CD4-positive, alpha-beta memory T cell (primary cell): Measurements from ENCODE around the gene RNASEH2C. TPM values are rescaled to one million over a fixed set of nuclear protein-coding genes. Genes with fewer than 3 reads are reported as not detected.
A peak's percentile ranks its signal among the peaks of the same experiment; 100 is the strongest.

ENCODE experiments used
- CTCF ChIA-PET: fragments of 350-600 bp; sonication (Branson Sonifier 250); formaldehyde crosslinking; loops from one replicate; lab custom pipeline; 2021; ENCODE audit warnings: inconsistent platforms; ENCODE audit not compliant: partially characterized antibody; lab: Charles Lee
- POLR2A ChIA-PET: fragments of 350-600 bp; sonication (Branson Sonifier 250); formaldehyde crosslinking; loops from one replicate; lab custom pipeline; 2021; ENCODE audit not compliant: partially characterized antibody; lab: Charles Lee
- DNase-seq, 5 donors: peaks; one replicate each; pipeline versions ENCODE4 v3.0.0 to v3.0.0-alpha.2; 2020 to 2022; ENCODE audit warnings: mixed read lengths in 1 of 5
- H3K27ac ChIP-seq: one replicate; pipeline ENCODE4 v1.7.0; 2013; ENCODE audit warnings: low read depth, low read length
- H3K27me3 ChIP-seq: 2 replicates; pipeline ENCODE4 v1.7.0; 2013; ENCODE audit warnings: mild to moderate bottlenecking, low read length, moderate library complexity; ENCODE audit not compliant: insufficient read depth
- H3K36me3 ChIP-seq: 2 replicates; pipeline ENCODE4 v1.7.0; 2013; ENCODE audit warnings: mild to moderate bottlenecking, low read length, moderate library complexity; ENCODE audit not compliant: insufficient read depth
- H3K4me1 ChIP-seq: 2 replicates; pipeline ENCODE4 v1.7.0; 2013; ENCODE audit warnings: mild to moderate bottlenecking, low read length, moderate library complexity; ENCODE audit not compliant: insufficient read depth
- H3K4me3 ChIP-seq, 2 donors: one replicate each; pipeline ENCODE4 v1.7.0; 2013; ENCODE audit warnings: low read length in 2 of 2, mild to moderate bottlenecking in 1 of 2
- H3K9me3 ChIP-seq, 2 donors: one replicate each; pipeline ENCODE4 v1.7.0; 2013; ENCODE audit warnings: low read length in 2 of 2, control low read depth in 1 of 2; ENCODE audit not compliant: control insufficient read depth in 1 of 2
- H3K27ac Mint-ChIP-seq, 7 donors: one replicate each; pipeline ENCODE4 v1.8.0; 2020 to 2021; ENCODE audit warnings: mixed read lengths in 7 of 7, mild to moderate bottlenecking in 6 of 7, inconsistent platforms in 3 of 7, moderate library complexity in 3 of 7
- H3K27me3 Mint-ChIP-seq, 2 donors: one replicate each; pipeline ENCODE4 v1.8.0; 2020 to 2021; ENCODE audit warnings: mixed read lengths in 2 of 2
- H3K36me3 Mint-ChIP-seq, 2 donors: one replicate each; pipeline ENCODE4 v1.8.0; 2020 to 2021; ENCODE audit warnings: mixed read lengths in 2 of 2, inconsistent platforms in 1 of 2, mild to moderate bottlenecking in 1 of 2
- H3K4me1 Mint-ChIP-seq, 4 donors: one replicate each; pipeline ENCODE4 v1.8.0; 2020 to 2021; ENCODE audit warnings: mixed read lengths in 4 of 4, mild to moderate bottlenecking in 1 of 4
- H3K4me3 Mint-ChIP-seq, 8 donors: one replicate each; pipeline ENCODE4 v1.8.0; 2020 to 2021; ENCODE audit warnings: mixed read lengths in 8 of 8, mild to moderate bottlenecking in 7 of 8, moderate library complexity in 6 of 8, inconsistent platforms in 3 of 8
- H3K9me3 Mint-ChIP-seq, 8 donors: one replicate each; pipeline ENCODE4 v1.8.0; 2020 to 2021; ENCODE audit warnings: mixed read lengths in 8 of 8, mild to moderate bottlenecking in 5 of 8, inconsistent platforms in 3 of 8, moderate library complexity in 1 of 8
- intact Hi-C: fragments of 100-400 bp; cut with micrococcal nuclease; formaldehyde crosslinking; loops from one replicate; pipeline ENCODE4 v1.15.1; 2023
- polyA plus RNA-seq, 2 donors: library from polyadenylated mRNA; unstranded; fragments of 300-500 nt; fragmentation: Illumina TruSeq; gene quantifications; one replicate each; pipeline ENCODE4 v1.2.3, GENCODE V29; 2021
- total RNA-seq, 2 experiments: library from RNA; stranded (reverse); gene quantifications; one replicate each; pipeline ENCODE4 v1.2.3, GENCODE V29; 2021

RNASEH2C gene
- total and polyA plus RNA-seq, 4 experiments from 2014 or later, result 61.4 to 74.2 (median 69.4) TPM

GRCh38 chr11:65718964-65719492 lies 1.6 kb downstream of the RNASEH2C start:
- intact Hi-C loops, result no loop called here
- Histone ChIP-seq H3K27ac (no peak overlapping the region), H3K4me1 (peaks cover 24% of the 10 kb centered on the region), H3K36me3 (peaks cover 50% of the 10 kb centered on the region), H3K4me3 (peak overlapping the region in 1 of 2 donors; percentile 87), H3K9me3 (no peaks in the 10 kb centered on the region), H3K27me3 (no peaks in the 10 kb centered on the region)
- Mint-ChIP-seq H3K4me1 (peaks cover 20 to 53% (median 36%) of the 10 kb centered on the region in 4 donors), H3K27me3 (no peaks in the 10 kb centered on the region), H3K27ac (peak overlapping the region in 5 of 7 donors; percentile 47 to 93 (median 85)), H3K9me3 (no peaks in the 10 kb centered on the region), H3K36me3 (peaks cover 21 to 57% of the 10 kb centered on the region in 2 donors), H3K4me3 (peak overlapping the region; percentile 89 to 93 (median 91))
- CTCF ChIA-PET, result interaction anchor here (0.8 to 5.2 kb wide), 5 partner anchors 7 to 115 kb away, joined by 3 to 27 read pairs (median 3); partner anchors contain the start of genes KAT5 and SNX32
- no peak for DNase-seq
- POLR2A ChIA-PET, result interaction anchor here (0.8 to 3.2 kb wide), 7 partner anchors 7 to 141 kb away, joined by 3 to 36 read pairs (median 5); partner anchors contain the start of genes AP5B1, CFL1, KAT5 and SIPA1

DNA sequence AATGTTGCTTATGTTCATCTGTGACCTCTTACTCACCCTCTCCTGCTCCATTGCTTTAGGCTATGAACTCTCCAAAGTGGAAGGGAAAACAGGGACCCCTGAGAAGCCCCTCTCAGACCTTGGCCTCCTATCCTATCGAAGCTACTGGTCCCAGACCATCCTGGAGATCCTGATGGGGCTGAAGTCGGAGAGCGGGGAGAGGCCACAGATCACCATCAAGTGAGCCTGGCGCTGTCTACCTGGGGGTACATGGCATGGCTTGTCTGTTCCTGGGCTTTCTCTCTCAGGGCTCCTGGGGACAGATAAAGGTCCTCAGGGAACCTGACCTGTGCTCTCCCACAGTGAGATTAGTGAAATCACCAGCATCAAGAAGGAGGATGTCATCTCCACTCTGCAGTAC lies 2.1 kb downstream of the RNASEH2C start:
- CTCF ChIA-PET, result interaction anchor here (1.5 kb wide), 1 partner anchor 99 kb away, joined by 7 read pairs; no protein-coding TSS in a partner anchor

GRCh38 chr11:65717906-65718305 lies 2.7 kb downstream of the RNASEH2C start:
- POLR2A ChIA-PET, result no interaction called here
- Mint-ChIP-seq H3K36me3 (peaks cover 21 to 61% of the 10 kb centered on the region in 2 donors), H3K9me3 (no peaks in the 10 kb centered on the region), H3K4me3 (peak overlapping the region in 2 of 8 donors; percentile 4 to 59), H3K4me1 (peaks cover 20 to 58% (median 40%) of the 10 kb centered on the region in 4 donors), H3K27me3 (no peaks in the 10 kb centered on the region), H3K27ac (peak overlapping the region in 2 of 7 donors; percentile 11 to 38)
- H3K9me3 ChIP-seq, result no peaks in the 10 kb centered on the region
- no peak for DNase-seq
- no peak overlapping the region for H3K27ac ChIP-seq
- CTCF ChIA-PET, result no interaction called here
- no peak overlapping the region for H3K4me3 ChIP-seq
- no peaks in the 10 kb centered on the region for H3K27me3 ChIP-seq
- H3K4me1 ChIP-seq, result peaks cover 33% of the 10 kb centered on the region
- intact Hi-C loops, result no loop called here
- H3K36me3 ChIP-seq, result peaks cover 61% of the 10 kb centered on the region

More for the DNA sequence above, 2.1 kb downstream of the RNASEH2C start:
- Histone ChIP-seq H3K36me3 (peaks cover 55% of the 10 kb centered on the region), H3K4me3 (no peak overlapping the region), H3K9me3 (no peaks in the 10 kb centered on the region), H3K27me3 (no peaks in the 10 kb centered on the region), H3K27ac (no peak overlapping the region), H3K4me1 (peaks cover 26% of the 10 kb centered on the region)
- Mint-ChIP-seq H3K4me1 (peaks cover 20 to 57% (median 37%) of the 10 kb centered on the region in 4 donors), H3K27me3 (no peaks in the 10 kb centered on the region), H3K36me3 (peaks cover 21 to 60% of the 10 kb centered on the region in 2 donors), H3K27ac (peak overlapping the region in 4 of 7 donors; percentile 29 to 85 (median 74)), H3K9me3 (no peaks in the 10 kb centered on the region), H3K4me3 (peak overlapping the region; percentile 15 to 93 (median 91))
- no peak for DNase-seq
- POLR2A ChIA-PET, result interaction anchor here (2.5 kb wide), 1 partner anchor 62 kb away, joined by 11 read pairs; the partner anchor contains the start of gene AP5B1
- intact Hi-C loops, result no loop called here

GRCh38 chr11:65716774-65717405 lies 3.7 kb downstream of the RNASEH2C start:
- no peak for DNase-seq
- CTCF ChIA-PET, result interaction anchor here (1.0 to 1.3 kb wide), 2 partner anchors 101 to 143 kb away, joined by 3 to 4 read pairs; partner anchors contain the start of gene MUS81
- POLR2A ChIA-PET, result no interaction called here
- Mint-ChIP-seq H3K36me3 (peaks cover 21 to 69% of the 10 kb centered on the region in 2 donors), H3K27ac (peak overlapping the region in 1 of 7 donors; percentile 38), H3K4me3 (peak overlapping the region in 2 of 8 donors; percentile 59 to 63), H3K9me3 (peaks cover 0 to 2% (median 0%) of the 10 kb centered on the region in 8 donors), H3K4me1 (peaks cover 25 to 67% (median 45%) of the 10 kb centered on the region in 4 donors), H3K27me3 (no peaks in the 10 kb centered on the region)
- Histone ChIP-seq H3K4me1 (peaks cover 38% of the 10 kb centered on the region), H3K27ac (no peak overlapping the region), H3K4me3 (no peak overlapping the region), H3K27me3 (no peaks in the 10 kb centered on the region), H3K36me3 (peaks cover 61% of the 10 kb centered on the region), H3K9me3 (no peaks in the 10 kb centered on the region)
- intact Hi-C loops, result no loop called here

DNA sequence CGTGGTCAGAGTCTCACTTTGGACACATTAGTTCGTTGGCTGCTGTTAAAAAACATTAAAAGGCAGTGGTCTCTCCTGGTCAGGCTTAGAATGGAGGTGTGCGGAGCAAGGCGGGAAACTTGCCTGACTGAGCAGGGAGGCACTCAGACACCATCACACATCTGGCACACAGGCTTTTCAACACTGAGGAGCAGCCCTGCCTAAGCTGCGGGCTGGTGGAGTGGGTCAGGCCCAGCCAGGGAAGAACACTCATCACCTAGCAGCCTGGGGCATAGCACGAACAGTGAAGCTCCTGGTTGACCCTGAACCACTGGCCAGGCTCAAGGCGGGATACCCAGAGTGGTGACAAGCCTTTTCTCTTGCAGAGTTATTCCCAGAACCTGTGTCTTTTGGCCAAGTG lies 4.3 kb downstream of the RNASEH2C start:
- Histone ChIP-seq H3K9me3 (no peaks in the 10 kb centered on the region), H3K4me1 (peaks cover 39% of the 10 kb centered on the region), H3K36me3 (peaks cover 61% of the 10 kb centered on the region), H3K4me3 (no peak overlapping the region), H3K27ac (no peak overlapping the region), H3K27me3 (no peaks in the 10 kb centered on the region)
- Mint-ChIP-seq H3K27me3 (no peaks in the 10 kb centered on the region), H3K36me3 (peaks cover 21 to 72% of the 10 kb centered on the region in 2 donors), H3K4me1 (peaks cover 27 to 72% (median 48%) of the 10 kb centered on the region in 4 donors), H3K27ac (peak overlapping the region in 2 of 7 donors; percentile 4 to 46), H3K9me3 (peaks cover 0 to 2% (median 0%) of the 10 kb centered on the region in 8 donors), H3K4me3 (peak overlapping the region in 1 of 8 donors; percentile 27)
- ChIA-PET POLR2A (interaction anchor here (1.2 kb wide), 1 partner anchor 172 kb away, joined by 3 read pairs; the partner anchor contains the start of gene FIBP), CTCF (interaction anchor here (0.5 to 1.3 kb wide), 3 partner anchors 53 to 144 kb away, joined by 3 to 4 read pairs (median 3); partner anchors contain the start of gene MUS81)
- DNase-seq, result no peak
- intact Hi-C loops, result no loop called here

GRCh38 chr11:65714433-65714832 lies 6.2 kb downstream of the RNASEH2C start:
- peaks cover 61% of the 10 kb centered on the region for H3K36me3 ChIP-seq

More at GRCh38 chr11:65714433-65714832, 6.2 kb downstream of the RNASEH2C start:
- Histone ChIP-seq H3K4me1 (peaks cover 36% of the 10 kb centered on the region), H3K4me3 (no peak overlapping the region), H3K27ac (no peak overlapping the region), H3K27me3 (no peaks in the 10 kb centered on the region), H3K9me3 (no peaks in the 10 kb centered on the region)
- intact Hi-C loops, result loop anchor here (5.0 kb wide), 1 partner anchor 97 kb away; the partner anchor contains the start of gene PCNX3
- no peak for DNase-seq
- POLR2A ChIA-PET, result interaction anchor here (0.9 to 1.1 kb wide), 2 partner anchors 66 to 93 kb away, joined by 3 read pairs; no protein-coding TSS in a partner anchor
- peaks cover 21 to 64% of the 10 kb centered on the region in 2 donors for H3K36me3 Mint-ChIP-seq
- peaks cover 22 to 58% (median 41%) of the 10 kb centered on the region in 4 donors for H3K4me1 Mint-ChIP-seq
- no peaks in the 10 kb centered on the region for H3K27me3 Mint-ChIP-seq
- peaks cover 0 to 2% (median 0%) of the 10 kb centered on the region in 8 donors for H3K9me3 Mint-ChIP-seq
- H3K27ac Mint-ChIP-seq, result peak overlapping the region in 5 of 7 donors; percentile 7 to 74 (median 29)
- peak overlapping the region in 3 of 8 donors; percentile 18 to 59 (median 39) for H3K4me3 Mint-ChIP-seq
- CTCF ChIA-PET, result interaction anchor here (1.2 to 3.2 kb wide), 5 partner anchors 55 to 308 kb away, joined by 3 to 15 read pairs (median 6); no protein-coding TSS in a partner anchor
